Keratinocyte (primary cell): ENCODE results near the gene CTSZ.

Experiments used
- EZH2 ChIP-seq: IDR thresholded peaks from one replicate; pipeline ENCODE4 v1.6.1; 2012; ENCODE audit warnings: inconsistent platforms, mild to moderate bottlenecking, low read length, moderate library complexity
- TF ChIP-seq, protein P1 (sequence below), 3 experiments: IDR thresholded peaks in 1 of 3; conservative IDR thresholded peaks in 1 of 3; optimal IDR thresholded peaks in 1 of 3; 2 replicates in 2 of 3; 3 replicates in 1 of 3; pipeline versions ENCODE3 to v1.5.1; 2011; ENCODE audit warnings: low read length in 3 of 3, mild to moderate bottlenecking in 3 of 3, moderate library complexity in 2 of 3, control low read depth in 1 of 3, inconsistent platforms in 1 of 3; ENCODE audit not compliant: insufficient read depth in 2 of 3; ENCODE audit errors: extremely low read depth in 1 of 3

DNA sequence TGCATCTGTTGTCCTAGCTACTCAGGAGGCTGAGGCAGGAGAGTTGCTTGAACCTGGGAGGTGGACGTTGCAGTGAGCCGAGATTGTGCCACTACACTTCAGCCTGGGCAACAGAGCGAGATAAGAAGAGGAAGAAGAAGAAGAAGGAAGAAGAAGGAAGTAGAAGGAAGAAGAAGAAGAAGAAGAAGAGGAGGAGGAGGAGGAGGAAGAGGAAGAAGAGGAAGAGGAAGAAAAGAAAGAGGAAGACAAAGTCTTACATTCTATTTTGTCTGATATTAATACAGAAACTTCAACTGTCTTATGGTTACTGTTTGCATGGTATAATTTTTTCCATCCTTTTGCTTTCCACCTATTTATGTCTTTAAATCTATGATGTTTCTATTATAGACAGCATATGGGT lies 33.2 kb downstream of the CTSZ start:
- TF ChIP-seq, protein P1, sequence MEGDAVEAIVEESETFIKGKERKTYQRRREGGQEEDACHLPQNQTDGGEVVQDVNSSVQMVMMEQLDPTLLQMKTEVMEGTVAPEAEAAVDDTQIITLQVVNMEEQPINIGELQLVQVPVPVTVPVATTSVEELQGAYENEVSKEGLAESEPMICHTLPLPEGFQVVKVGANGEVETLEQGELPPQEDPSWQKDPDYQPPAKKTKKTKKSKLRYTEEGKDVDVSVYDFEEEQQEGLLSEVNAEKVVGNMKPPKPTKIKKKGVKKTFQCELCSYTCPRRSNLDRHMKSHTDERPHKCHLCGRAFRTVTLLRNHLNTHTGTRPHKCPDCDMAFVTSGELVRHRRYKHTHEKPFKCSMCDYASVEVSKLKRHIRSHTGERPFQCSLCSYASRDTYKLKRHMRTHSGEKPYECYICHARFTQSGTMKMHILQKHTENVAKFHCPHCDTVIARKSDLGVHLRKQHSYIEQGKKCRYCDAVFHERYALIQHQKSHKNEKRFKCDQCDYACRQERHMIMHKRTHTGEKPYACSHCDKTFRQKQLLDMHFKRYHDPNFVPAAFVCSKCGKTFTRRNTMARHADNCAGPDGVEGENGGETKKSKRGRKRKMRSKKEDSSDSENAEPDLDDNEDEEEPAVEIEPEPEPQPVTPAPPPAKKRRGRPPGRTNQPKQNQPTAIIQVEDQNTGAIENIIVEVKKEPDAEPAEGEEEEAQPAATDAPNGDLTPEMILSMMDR (optimal IDR thresholded peaks at IDR 0.05 in 1 of 3, IDR thresholded peaks at IDR 0.05 in 1 of 3, conservative IDR thresholded peaks at IDR 0.05 in 1 of 3; ENCODE audit: extremely low read depth in 1 of 3, insufficient read depth in 2 of 3, low read length in 3 of 3), result no peak
- TF ChIP-seq EZH2, result no peak
